GM23338 (cell line): ENCODE results near the gene XPO4. TPM values are rescaled to one million over a fixed set of nuclear protein-coding genes. Genes with fewer than 3 reads are reported as not detected.
A peak's percentile ranks its signal among the peaks of the same experiment; 100 is the strongest.

ENCODE experiments used
- ATAC-seq: fragments of 200-7000 bp; cut with Tn5 transposase; 3 replicates; pipeline ENCODE4 v1.9.1; 2020
- DNase-seq: peaks from one replicate; pipeline ENCODE4 v3.0.0-alpha.2; 2015; ENCODE audit warnings: low spot score
- H2AFZ ChIP-seq: fragments of 200-600 bp; sonication (generic); 2 replicates; pipeline ENCODE4 v1.8.0; 2016; ENCODE audit warnings: antibody characterized with exemption, mild to moderate bottlenecking, moderate library complexity
- H3F3A ChIP-seq: fragments of 200-600 bp; sonication (generic); replicated peaks from 2 replicates; pipeline ENCODE4 v1.8.0; 2017; ENCODE audit warnings: antibody characterized with exemption, mixed run types, low read depth
- H3K27ac ChIP-seq: fragments of 200-600 bp; sonication (generic); 2 replicates; pipeline ENCODE4 v1.6.1; 2016; ENCODE audit warnings: low read depth
- H3K27me3 ChIP-seq: fragments of 200-600 bp; sonication (generic); 2 replicates; pipeline ENCODE4 v1.8.0; 2016; ENCODE audit warnings: mild to moderate bottlenecking, mixed run types, moderate library complexity; ENCODE audit not compliant: insufficient read depth
- H3K36me3 ChIP-seq: fragments of 200-600 bp; sonication (generic); 2 replicates; pipeline ENCODE4 v1.8.0; 2016; ENCODE audit warnings: mild to moderate bottlenecking; ENCODE audit not compliant: insufficient read depth
- H3K4me1 ChIP-seq: fragments of 200-600 bp; sonication (generic); 2 replicates; pipeline ENCODE4 v1.8.0; 2016; ENCODE audit warnings: mild to moderate bottlenecking, moderate library complexity; ENCODE audit not compliant: insufficient read depth
- H3K4me2 ChIP-seq: fragments of 200-600 bp; sonication (generic); 2 replicates; pipeline ENCODE4 v1.7.1; 2017; ENCODE audit warnings: mixed run types
- H3K4me3 ChIP-seq: fragments of 200-600 bp; sonication (generic); 2 replicates; pipeline ENCODE4 v1.6.1; 2016; ENCODE audit warnings: mixed run types
- H3K79me2 ChIP-seq: fragments of 200-600 bp; sonication (generic); replicated peaks from 2 replicates; pipeline ENCODE4 v1.8.0; 2017; ENCODE audit warnings: mild to moderate bottlenecking; ENCODE audit not compliant: insufficient read depth
- H3K9me2 ChIP-seq: fragments of 200-600 bp; sonication (generic); 2 replicates; pipeline ENCODE4 v1.8.0; 2017; ENCODE audit not compliant: insufficient read depth
- H4K20me1 ChIP-seq: fragments of 200-600 bp; sonication (generic); replicated peaks from 2 replicates; pipeline ENCODE4 v1.8.0; 2017; ENCODE audit warnings: mild to moderate bottlenecking; ENCODE audit not compliant: insufficient read depth
- H3K27ac Mint-ChIP-seq: 2 replicates; pipeline ENCODE4 v1.8.0; 2020; ENCODE audit warnings: inconsistent platforms, mild to moderate bottlenecking, moderate library complexity, mixed read lengths
- H3K27me3 Mint-ChIP-seq: 3 replicates; pipeline ENCODE4 v1.8.0; 2022; ENCODE audit warnings: low read depth, mild to moderate bottlenecking, moderate library complexity, mixed read lengths, inconsistent platforms; ENCODE audit not compliant: insufficient read depth, poor library complexity
- H3K36me3 Mint-ChIP-seq: 3 replicates; pipeline ENCODE4 v1.8.0; 2021; ENCODE audit warnings: low read depth, mild to moderate bottlenecking, inconsistent platforms, moderate library complexity, mixed read lengths
- H3K4me1 Mint-ChIP-seq: 3 replicates; pipeline ENCODE4 v1.8.0; 2020; ENCODE audit warnings: mild to moderate bottlenecking, inconsistent platforms, mixed read lengths
- H3K4me3 Mint-ChIP-seq: 3 replicates; pipeline ENCODE4 v1.8.0; 2021; ENCODE audit warnings: moderate library complexity, mild to moderate bottlenecking, inconsistent platforms, mixed read lengths
- H3K9me3 Mint-ChIP-seq: 3 replicates; pipeline ENCODE4 v1.8.0; 2020; ENCODE audit warnings: moderate library complexity, mild to moderate bottlenecking, inconsistent platforms, mixed read lengths
- CREB1 ChIP-seq: fragments of 250-450 bp; sonication (Bioruptor Pico); IDR thresholded peaks from 2 replicates; pipeline ENCODE4 v1.5.0; 2020; ENCODE audit warnings: low read depth, mild to moderate bottlenecking, moderate library complexity
- EZH2 ChIP-seq: fragments of 200-600 bp; sonication (generic); IDR thresholded peaks from one replicate; pipeline ENCODE4 v1.8.0; 2017; ENCODE audit warnings: antibody characterized with exemption, mild to moderate bottlenecking, low read depth; ENCODE audit not compliant: unreplicated experiment
- EZH2phosphoT487 ChIP-seq: fragments of 200-600 bp; sonication (generic); IDR thresholded peaks from one replicate; pipeline ENCODE4 v1.8.1; 2018; ENCODE audit warnings: antibody characterized with exemption; ENCODE audit not compliant: unreplicated experiment
- JUNB ChIP-seq: IDR thresholded peaks from one replicate; pipeline ENCODE4 v1.6.1; 2016; ENCODE audit warnings: antibody characterized with exemption; ENCODE audit not compliant: unreplicated experiment
- NANOG ChIP-seq: IDR thresholded peaks from 2 replicates; pipeline ENCODE4 v1.6.1; 2016; ENCODE audit warnings: antibody characterized with exemption, borderline replicate concordance
- POLR2AphosphoS5 ChIP-seq: IDR thresholded peaks from 2 replicates; pipeline ENCODE4 v1.6.1; 2016; ENCODE audit warnings: antibody characterized with exemption, low read depth
- STAT1 ChIP-seq: IDR thresholded peaks from one replicate; pipeline ENCODE4 v1.6.1; 2016; ENCODE audit warnings: antibody characterized with exemption; ENCODE audit not compliant: unreplicated experiment
- ZNF114 ChIP-seq: fragments of 250-450 bp; sonication (Bioruptor Pico); IDR thresholded peaks from 2 replicates; pipeline ENCODE4 v1.5.0; 2020; ENCODE audit warnings: mild to moderate bottlenecking, moderate library complexity
- ZNF331 ChIP-seq: fragments of 250-450 bp; sonication (Bioruptor Pico); IDR thresholded peaks from 2 replicates; pipeline ENCODE4 v1.5.0; 2020; ENCODE audit warnings: low read depth, mild to moderate bottlenecking, moderate library complexity
- polyA plus RNA-seq: library from polyadenylated mRNA; unstranded; fragments of >200 nt; fragmentation: Nextera tagmentation; extraction: Ambion mirVana; gene quantifications from 2 replicates; pipeline ENCODE4 v1.2.1, GENCODE V29; 2016
- total RNA-seq: library from RNA; depleted of rRNA; stranded (reverse); fragments of >200 nt; shearing (Covaris generic); gene quantifications from 2 replicates; pipeline ENCODE4 v1.2.3, GENCODE V29; 2014
- TF ChIP-seq, protein P1 (sequence below), 2 experiments: fragments of 200-600 bp in 1 of 2; sonication (generic) in 1 of 2; conservative IDR thresholded peaks; 2 replicates each; pipeline versions ENCODE4 v1.5.1 to v1.6.1; 2016 to 2017; ENCODE audit warnings: antibody characterized with exemption in 2 of 2, low read depth in 2 of 2, mild to moderate bottlenecking in 2 of 2, moderate library complexity in 1 of 2
- TF ChIP-seq, protein P2 (sequence below): IDR thresholded peaks from 2 replicates; pipeline ENCODE4 v1.6.1; 2016; ENCODE audit warnings: antibody characterized with exemption
- TF ChIP-seq, protein P3 (sequence below): IDR thresholded peaks from one replicate; pipeline ENCODE4 v1.6.1; 2018; ENCODE audit warnings: antibody characterized with exemption; ENCODE audit not compliant: unreplicated experiment

The XPO4 gene
- total and polyA plus RNA-seq, 2 experiments from 2014 or later = 14.1 to 57.8 TPM

DNA sequence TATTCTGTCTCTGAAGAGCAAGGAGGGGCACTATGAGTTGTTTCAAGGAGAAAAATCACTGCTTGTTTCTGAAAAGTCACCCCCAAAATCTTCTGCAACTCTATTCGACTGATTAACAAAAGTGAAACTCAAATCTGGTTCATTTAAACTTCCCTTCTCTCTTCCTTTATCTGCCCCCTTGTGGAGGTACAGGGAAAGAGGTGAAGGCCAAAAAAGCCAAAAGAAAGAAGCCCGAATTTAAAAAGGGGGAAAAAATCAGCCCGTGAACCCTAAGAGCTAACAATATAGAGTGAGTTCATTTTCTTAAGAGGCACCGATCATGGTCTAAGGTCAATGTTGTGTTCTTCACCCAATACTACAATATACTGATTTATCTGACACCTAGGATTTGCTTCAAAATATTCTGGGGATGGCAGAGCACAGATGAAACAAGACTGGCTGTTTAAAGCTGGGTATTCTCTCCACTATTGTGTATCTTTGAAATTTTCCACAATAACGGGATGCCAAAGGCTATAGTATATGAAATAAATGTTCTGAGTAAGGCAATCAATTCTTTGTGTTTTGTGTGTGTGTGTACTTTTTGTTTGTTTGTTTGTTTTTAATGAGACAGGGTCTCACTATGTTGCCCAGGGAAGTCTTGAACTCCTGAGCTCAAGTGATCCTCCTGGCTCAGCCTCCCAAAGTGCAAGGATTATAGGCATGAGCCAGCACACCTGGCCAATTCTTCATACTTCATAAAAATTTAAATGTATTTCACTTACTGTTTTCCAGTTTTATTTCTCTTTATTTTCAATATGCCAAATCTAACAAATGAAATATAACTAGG lies 73.8 kb downstream of the XPO4 start:
- H3K4me3 ChIP-seq = no peak overlapping the region
- Mint-ChIP-seq H3K27me3 (no peaks in the 10 kb centered on the region), H3K4me1 (peaks cover 24% of the 10 kb centered on the region), H3K27ac (no peak overlapping the region), H3K36me3 (no peaks in the 10 kb centered on the region), H3K4me3 (no peak overlapping the region), H3K9me3 (no peaks in the 10 kb centered on the region)
- H3K9me2 ChIP-seq = no peaks in the 10 kb centered on the region
- 0 out of 2 replicates have a peak, but pooled peaks cover 4% of the 10 kb centered on the region for H3K36me3 ChIP-seq
- H3K27me3 ChIP-seq = no peaks in the 10 kb centered on the region
- no peaks in the 10 kb centered on the region for H3F3A ChIP-seq
- H3K79me2 ChIP-seq = peaks cover 26% of the 10 kb centered on the region
- ATAC-seq (peak; percentile 48), DNase-seq (peak; percentile 87)
- H4K20me1 ChIP-seq = peaks cover 13% of the 10 kb centered on the region; the same call in 1 of the 2 replicates
- H3K4me2 ChIP-seq = no peak overlapping the region
- TF ChIP-seq ZNF331 (CRISPR knock-in tag) = no peak
- TF ChIP-seq, protein P1, sequence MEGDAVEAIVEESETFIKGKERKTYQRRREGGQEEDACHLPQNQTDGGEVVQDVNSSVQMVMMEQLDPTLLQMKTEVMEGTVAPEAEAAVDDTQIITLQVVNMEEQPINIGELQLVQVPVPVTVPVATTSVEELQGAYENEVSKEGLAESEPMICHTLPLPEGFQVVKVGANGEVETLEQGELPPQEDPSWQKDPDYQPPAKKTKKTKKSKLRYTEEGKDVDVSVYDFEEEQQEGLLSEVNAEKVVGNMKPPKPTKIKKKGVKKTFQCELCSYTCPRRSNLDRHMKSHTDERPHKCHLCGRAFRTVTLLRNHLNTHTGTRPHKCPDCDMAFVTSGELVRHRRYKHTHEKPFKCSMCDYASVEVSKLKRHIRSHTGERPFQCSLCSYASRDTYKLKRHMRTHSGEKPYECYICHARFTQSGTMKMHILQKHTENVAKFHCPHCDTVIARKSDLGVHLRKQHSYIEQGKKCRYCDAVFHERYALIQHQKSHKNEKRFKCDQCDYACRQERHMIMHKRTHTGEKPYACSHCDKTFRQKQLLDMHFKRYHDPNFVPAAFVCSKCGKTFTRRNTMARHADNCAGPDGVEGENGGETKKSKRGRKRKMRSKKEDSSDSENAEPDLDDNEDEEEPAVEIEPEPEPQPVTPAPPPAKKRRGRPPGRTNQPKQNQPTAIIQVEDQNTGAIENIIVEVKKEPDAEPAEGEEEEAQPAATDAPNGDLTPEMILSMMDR (conservative IDR thresholded peaks at IDR 0.05; ENCODE audit: low read depth in 2 of 2) = peak; percentile 59 to 82
- H2AFZ ChIP-seq = no peak overlapping the region
- peaks cover 18% of the 10 kb centered on the region for H3K4me1 ChIP-seq
- no peak overlapping the region for H3K27ac ChIP-seq

DNA sequence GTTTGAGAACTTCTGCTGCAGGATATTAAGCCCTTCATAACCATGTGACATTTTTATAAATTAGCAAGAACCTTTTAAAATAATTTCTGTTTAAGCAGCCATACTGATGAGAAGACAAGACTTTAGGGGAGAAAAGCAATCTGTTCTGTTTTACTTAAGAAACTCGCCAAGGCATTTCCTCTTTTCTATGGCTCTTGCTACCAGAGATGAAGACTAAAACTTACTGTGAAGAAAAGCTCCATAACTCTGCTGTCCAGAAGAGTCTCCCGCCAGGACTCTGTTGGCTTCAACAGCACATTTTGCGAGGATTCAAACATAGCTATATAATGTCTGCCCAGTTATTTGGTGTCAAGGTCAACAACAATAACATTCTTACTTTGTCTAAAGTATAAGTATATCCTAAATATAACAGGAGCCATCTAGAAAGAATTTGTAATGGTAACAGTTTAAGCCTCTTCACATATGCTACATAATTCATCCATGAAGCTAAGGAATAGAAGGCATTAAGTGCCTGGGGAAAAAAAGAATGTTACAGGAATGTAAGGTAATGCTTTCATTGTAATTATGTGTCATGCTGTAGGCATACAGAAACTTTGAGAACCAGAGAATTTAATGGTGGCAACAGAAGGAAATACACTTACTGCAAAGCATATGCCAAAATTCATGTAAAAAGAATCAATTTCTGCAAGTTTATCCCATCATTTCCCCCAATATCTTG lies 75.5 kb downstream of the XPO4 start:
- H3K4me1 ChIP-seq = peaks cover 18% of the 10 kb centered on the region
- peaks cover 8% of the 10 kb centered on the region; the same call in 1 of the 2 replicates for H4K20me1 ChIP-seq
- Mint-ChIP-seq H3K4me3 (no peak overlapping the region), H3K9me3 (no peaks in the 10 kb centered on the region), H3K27ac (no peak overlapping the region), H3K36me3 (no peaks in the 10 kb centered on the region), H3K4me1 (peaks cover 24% of the 10 kb centered on the region), H3K27me3 (no peaks in the 10 kb centered on the region)
- DNase-seq (no peak), ATAC-seq (no peak)
- H3K4me3 ChIP-seq = no peak overlapping the region
- no peak overlapping the region for H2AFZ ChIP-seq
- no peaks in the 10 kb centered on the region for H3F3A ChIP-seq
- no peaks in the 10 kb centered on the region for H3K27me3 ChIP-seq
- peak overlapping the region; percentile 15; the same call in 1 of the 2 replicates for H3K27ac ChIP-seq
- no peak overlapping the region for H3K4me2 ChIP-seq
- no peaks in the 10 kb centered on the region for H3K9me2 ChIP-seq
- H3K36me3 ChIP-seq = no peaks in the 10 kb centered on the region
- H3K79me2 ChIP-seq = peaks cover 24% of the 10 kb centered on the region
- TF ChIP-seq ZNF114 (no peak), CREB1 (CRISPR knock-in tag) (no peak), NANOG (no peak), EZH2 (no peak), STAT1 (no peak), POLR2AphosphoS5 (no peak), EZH2phosphoT487 (no peak), JUNB (no peak), ZNF331 (CRISPR knock-in tag) (no peak)
- TF ChIP-seq, protein P1 (conservative IDR thresholded peaks at IDR 0.05; ENCODE audit: low read depth in 2 of 2) = no peak
- TF ChIP-seq, protein P2, sequence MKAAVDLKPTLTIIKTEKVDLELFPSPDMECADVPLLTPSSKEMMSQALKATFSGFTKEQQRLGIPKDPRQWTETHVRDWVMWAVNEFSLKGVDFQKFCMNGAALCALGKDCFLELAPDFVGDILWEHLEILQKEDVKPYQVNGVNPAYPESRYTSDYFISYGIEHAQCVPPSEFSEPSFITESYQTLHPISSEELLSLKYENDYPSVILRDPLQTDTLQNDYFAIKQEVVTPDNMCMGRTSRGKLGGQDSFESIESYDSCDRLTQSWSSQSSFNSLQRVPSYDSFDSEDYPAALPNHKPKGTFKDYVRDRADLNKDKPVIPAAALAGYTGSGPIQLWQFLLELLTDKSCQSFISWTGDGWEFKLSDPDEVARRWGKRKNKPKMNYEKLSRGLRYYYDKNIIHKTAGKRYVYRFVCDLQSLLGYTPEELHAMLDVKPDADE = no peak
- TF ChIP-seq, protein P3, sequence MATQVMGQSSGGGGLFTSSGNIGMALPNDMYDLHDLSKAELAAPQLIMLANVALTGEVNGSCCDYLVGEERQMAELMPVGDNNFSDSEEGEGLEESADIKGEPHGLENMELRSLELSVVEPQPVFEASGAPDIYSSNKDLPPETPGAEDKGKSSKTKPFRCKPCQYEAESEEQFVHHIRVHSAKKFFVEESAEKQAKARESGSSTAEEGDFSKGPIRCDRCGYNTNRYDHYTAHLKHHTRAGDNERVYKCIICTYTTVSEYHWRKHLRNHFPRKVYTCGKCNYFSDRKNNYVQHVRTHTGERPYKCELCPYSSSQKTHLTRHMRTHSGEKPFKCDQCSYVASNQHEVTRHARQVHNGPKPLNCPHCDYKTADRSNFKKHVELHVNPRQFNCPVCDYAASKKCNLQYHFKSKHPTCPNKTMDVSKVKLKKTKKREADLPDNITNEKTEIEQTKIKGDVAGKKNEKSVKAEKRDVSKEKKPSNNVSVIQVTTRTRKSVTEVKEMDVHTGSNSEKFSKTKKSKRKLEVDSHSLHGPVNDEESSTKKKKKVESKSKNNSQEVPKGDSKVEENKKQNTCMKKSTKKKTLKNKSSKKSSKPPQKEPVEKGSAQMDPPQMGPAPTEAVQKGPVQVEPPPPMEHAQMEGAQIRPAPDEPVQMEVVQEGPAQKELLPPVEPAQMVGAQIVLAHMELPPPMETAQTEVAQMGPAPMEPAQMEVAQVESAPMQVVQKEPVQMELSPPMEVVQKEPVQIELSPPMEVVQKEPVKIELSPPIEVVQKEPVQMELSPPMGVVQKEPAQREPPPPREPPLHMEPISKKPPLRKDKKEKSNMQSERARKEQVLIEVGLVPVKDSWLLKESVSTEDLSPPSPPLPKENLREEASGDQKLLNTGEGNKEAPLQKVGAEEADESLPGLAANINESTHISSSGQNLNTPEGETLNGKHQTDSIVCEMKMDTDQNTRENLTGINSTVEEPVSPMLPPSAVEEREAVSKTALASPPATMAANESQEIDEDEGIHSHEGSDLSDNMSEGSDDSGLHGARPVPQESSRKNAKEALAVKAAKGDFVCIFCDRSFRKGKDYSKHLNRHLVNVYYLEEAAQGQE = no peak
